ENCODE results near the gene FCRL3.

Gene FCRL3

GRCh38 chr1:157721985-157722384 is 21.4 kb upstream of the FCRL3 start:
- H3K4me1 ChIP-seq (ENCODE audit: control insufficient read depth, insufficient read depth, low read length): no peaks in the 10 kb centered on the region
- no peaks in the 10 kb centered on the region for H3K36me3 ChIP-seq (ENCODE audit: control insufficient read depth in 2 of 2, insufficient read depth in 1 of 2, low read length in 2 of 2)
- H3K9me3 ChIP-seq (ENCODE audit: control insufficient read depth, insufficient read depth, low read depth, low read length): no peaks in the 10 kb centered on the region
- no peak overlapping the region for H3K4me3 ChIP-seq (ENCODE audit: low read depth, low read length)
- H3K27ac ChIP-seq (ENCODE audit: extremely low read depth, low read depth, low read length): no peak overlapping the region
- ChIA-PET POLR2A (no interaction called here), CTCF (no interaction called here)
- TF ChIP-seq, protein P1, sequence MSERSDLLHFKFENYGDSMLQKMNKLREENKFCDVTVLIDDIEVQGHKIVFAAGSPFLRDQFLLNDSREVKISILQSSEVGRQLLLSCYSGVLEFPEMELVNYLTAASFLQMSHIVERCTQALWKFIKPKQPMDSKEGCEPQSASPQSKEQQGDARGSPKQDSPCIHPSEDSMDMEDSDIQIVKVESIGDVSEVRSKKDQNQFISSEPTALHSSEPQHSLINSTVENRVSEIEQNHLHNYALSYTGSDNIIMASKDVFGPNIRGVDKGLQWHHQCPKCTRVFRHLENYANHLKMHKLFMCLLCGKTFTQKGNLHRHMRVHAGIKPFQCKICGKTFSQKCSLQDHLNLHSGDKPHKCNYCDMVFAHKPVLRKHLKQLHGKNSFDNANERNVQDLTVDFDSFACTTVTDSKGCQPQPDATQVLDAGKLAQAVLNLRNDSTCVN (tag by site-specific recombination; optimal IDR thresholded peaks at IDR 0.05): no peak
- TF ChIP-seq ZNF544 (tag by site-specific recombination; IDR thresholded peaks at IDR 0.05) (no peak), ZNF37A (tag by site-specific recombination; IDR thresholded peaks at IDR 0.05) (no peak), ZNF302 (tag by site-specific recombination; IDR thresholded peaks at IDR 0.05; ENCODE audit: low read depth) (no peak), ZNF510 (tag by site-specific recombination; IDR thresholded peaks at IDR 0.05; ENCODE audit: insufficient replicate concordance) (no peak), ZNF785 (tag by site-specific recombination; IDR thresholded peaks at IDR 0.05) (no peak), ZNF585B (tag by site-specific recombination; IDR thresholded peaks at IDR 0.05) (peak; percentile 95), ZNF555 (tag by site-specific recombination; conservative IDR thresholded peaks at IDR 0.05) (no peak), MZF1 (tag by site-specific recombination; IDR thresholded peaks at IDR 0.05; ENCODE audit: borderline replicate concordance) (no peak), TRIM28 (IDR thresholded peaks at IDR 0.05; ENCODE audit: borderline replicate concordance, low read length) (peak; percentile 73; the same call in 1 of the 2 replicates), RBAK (tag by site-specific recombination; IDR thresholded peaks at IDR 0.05) (no peak), ZNF23 (tag by site-specific recombination; IDR thresholded peaks at IDR 0.05; ENCODE audit: borderline replicate concordance) (no peak), SETDB1 (IDR thresholded peaks at IDR 0.05; ENCODE audit: insufficient read length, low read length) (peak; percentile 71), ZNF596 (tag by site-specific recombination; IDR thresholded peaks at IDR 0.05) (no peak)
- TF ChIP-seq, protein P2, sequence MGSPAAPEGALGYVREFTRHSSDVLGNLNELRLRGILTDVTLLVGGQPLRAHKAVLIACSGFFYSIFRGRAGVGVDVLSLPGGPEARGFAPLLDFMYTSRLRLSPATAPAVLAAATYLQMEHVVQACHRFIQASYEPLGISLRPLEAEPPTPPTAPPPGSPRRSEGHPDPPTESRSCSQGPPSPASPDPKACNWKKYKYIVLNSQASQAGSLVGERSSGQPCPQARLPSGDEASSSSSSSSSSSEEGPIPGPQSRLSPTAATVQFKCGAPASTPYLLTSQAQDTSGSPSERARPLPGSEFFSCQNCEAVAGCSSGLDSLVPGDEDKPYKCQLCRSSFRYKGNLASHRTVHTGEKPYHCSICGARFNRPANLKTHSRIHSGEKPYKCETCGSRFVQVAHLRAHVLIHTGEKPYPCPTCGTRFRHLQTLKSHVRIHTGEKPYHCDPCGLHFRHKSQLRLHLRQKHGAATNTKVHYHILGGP (tag by site-specific recombination; IDR thresholded peaks at IDR 0.05): no peak
- TF ChIP-seq, protein P3, sequence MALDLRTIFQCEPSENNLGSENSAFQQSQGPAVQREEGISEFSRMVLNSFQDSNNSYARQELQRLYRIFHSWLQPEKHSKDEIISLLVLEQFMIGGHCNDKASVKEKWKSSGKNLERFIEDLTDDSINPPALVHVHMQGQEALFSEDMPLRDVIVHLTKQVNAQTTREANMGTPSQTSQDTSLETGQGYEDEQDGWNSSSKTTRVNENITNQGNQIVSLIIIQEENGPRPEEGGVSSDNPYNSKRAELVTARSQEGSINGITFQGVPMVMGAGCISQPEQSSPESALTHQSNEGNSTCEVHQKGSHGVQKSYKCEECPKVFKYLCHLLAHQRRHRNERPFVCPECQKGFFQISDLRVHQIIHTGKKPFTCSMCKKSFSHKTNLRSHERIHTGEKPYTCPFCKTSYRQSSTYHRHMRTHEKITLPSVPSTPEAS (tag by site-specific recombination; IDR thresholded peaks at IDR 0.05): no peak

DNA sequence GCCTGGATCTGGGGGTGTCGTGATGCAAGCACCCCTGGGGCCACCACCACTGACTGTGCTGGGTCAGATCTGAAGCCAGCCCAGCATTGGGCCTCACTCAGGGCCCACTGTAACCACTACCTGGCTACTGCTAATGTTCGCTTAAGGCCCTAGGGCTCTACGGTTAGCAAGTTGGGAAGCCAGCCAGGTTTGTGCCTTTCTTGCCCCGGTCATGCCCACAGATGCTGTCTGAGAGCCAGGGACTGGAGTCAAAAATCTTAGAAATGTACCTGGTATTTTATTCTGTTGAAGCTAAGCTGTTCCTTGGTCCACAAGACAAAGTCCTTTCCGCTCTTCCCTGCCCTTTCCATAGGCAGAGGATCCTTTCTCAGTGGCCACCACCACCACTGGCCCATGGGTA is 15.2 kb upstream of the FCRL3 start:
- no peaks in the 10 kb centered on the region for H3K9me3 ChIP-seq (ENCODE audit: control insufficient read depth, insufficient read depth, low read depth, low read length)
- H3K36me3 ChIP-seq (ENCODE audit: control insufficient read depth in 2 of 2, insufficient read depth in 1 of 2, low read length in 2 of 2): no peaks in the 10 kb centered on the region
- POLR2A ChIA-PET: no interaction called here
- no peak overlapping the region for H3K4me3 ChIP-seq (ENCODE audit: low read depth, low read length)
- no peaks in the 10 kb centered on the region for H3K4me1 ChIP-seq (ENCODE audit: control insufficient read depth, insufficient read depth, low read length)
- CTCF ChIA-PET: interaction anchor here (0.7 kb wide), 1 partner anchor 24 kb away, joined by 3 read pairs; no protein-coding TSS in a partner anchor
- H3K27ac ChIP-seq (ENCODE audit: extremely low read depth, low read depth, low read length): no peak overlapping the region
- TF ChIP-seq ZNF785 (tag by site-specific recombination; IDR thresholded peaks at IDR 0.05): no peak
- TF ChIP-seq FEZF1 (tag by site-specific recombination; IDR thresholded peaks at IDR 0.05): no peak
- TF ChIP-seq ZNF292 (tag by site-specific recombination; IDR thresholded peaks at IDR 0.05; ENCODE audit: borderline replicate concordance, low read depth): no peak
- no peak for TF ChIP-seq ZNF488 (tag by site-specific recombination; IDR thresholded peaks at IDR 0.05)
- no peak for TF ChIP-seq ZNF341 (tag by site-specific recombination; IDR thresholded peaks at IDR 0.05; ENCODE audit: low read depth)
- no peak for TF ChIP-seq ZNF624 (tag by site-specific recombination; IDR thresholded peaks at IDR 0.05)
- TF ChIP-seq ZNF274 (IDR thresholded peaks at IDR 0.05; ENCODE audit: low read length): no peak
- TF ChIP-seq ZNF274 (tag by site-specific recombination; IDR thresholded peaks at IDR 0.05; ENCODE audit: borderline replicate concordance): no peak
- TF ChIP-seq ZNF114 (tag by site-specific recombination; IDR thresholded peaks at IDR 0.05): no peak
- no peak for TF ChIP-seq ZNF335 (tag by site-specific recombination; conservative IDR thresholded peaks at IDR 0.05)
- no peak for TF ChIP-seq ZNF354C (tag by site-specific recombination; IDR thresholded peaks at IDR 0.05; ENCODE audit: borderline replicate concordance, low read depth)
- no peak for TF ChIP-seq GLIS1 (tag by site-specific recombination; IDR thresholded peaks at IDR 0.05)
- no peak for TF ChIP-seq ZNF555 (tag by site-specific recombination; conservative IDR thresholded peaks at IDR 0.05)
- no peak for TF ChIP-seq BCL11B (tag by site-specific recombination; IDR thresholded peaks at IDR 0.05; ENCODE audit: low read depth)
- no peak for TF ChIP-seq ZNF18 (tag by site-specific recombination; IDR thresholded peaks at IDR 0.05)
- no peak for TF ChIP-seq ZNF184 (tag by site-specific recombination; IDR thresholded peaks at IDR 0.05)
- TF ChIP-seq ZNF350 (tag by site-specific recombination; IDR thresholded peaks at IDR 0.05): no peak
- no peak for TF ChIP-seq REPIN1 (tag by site-specific recombination; IDR thresholded peaks at IDR 0.05; ENCODE audit: low read depth)

All from HEK293 (cell line).